HG02884 (cell line): ENCODE results near the gene TMEM225.
"Not testable (repeated sequence)": the region's sequence is repeated elsewhere in the genome, so short reads cannot be mapped to it uniquely, and the experiment has no call there.

Experiments
- ATAC-seq: cut with Tn5 transposase; IDR thresholded peaks from one replicate; pipeline ENCODE4 v1.9.1; 2021; ENCODE audit warnings: mild to moderate bottlenecking, moderate library complexity; ENCODE audit not compliant: unreplicated experiment

TMEM225 gene

GRCh38 chr11:123885570-123885969, at the start of gene TMEM225:
TMEM225 (minus strand) TSS chr11:123885670; CDS start chr11:123885425, 245 bp downstream.
- no peak for ATAC-seq

GRCh38 chr11:123924027-123924426, 38.6 kb upstream of the TMEM225 start:
- no peak for ATAC-seq

- no peak for ATAC-seq
Measured at GRCh38 chr11:123920943-123921342, 35.5 kb upstream of the TMEM225 start.

GRCh38 chr11:123905826-123906225, 20.4 kb upstream of the TMEM225 start:
- no peak for ATAC-seq

- ATAC-seq, result no peak
Measured at GRCh38 chr11:123904932-123905331, 19.5 kb upstream of the TMEM225 start.

GRCh38 chr11:123903932-123904331, 18.5 kb upstream of the TMEM225 start:
- peak; percentile 97 for ATAC-seq

GRCh38 chr11:123901867-123902266, 16.4 kb upstream of the TMEM225 start, which contains the start of gene OR8D4:
OR8D4 (plus strand) TSS chr11:123902167; CDS start chr11:123906432, 4,265 bp downstream.
- no peak for ATAC-seq

GRCh38 chr11:123899792-123900191, 14.3 kb upstream of the TMEM225 start:
- ATAC-seq, result no peak

- no peak for ATAC-seq
Measured at GRCh38 chr11:123892031-123892430, 6.6 kb upstream of the TMEM225 start.

GRCh38 chr11:123880912-123881311, 4.6 kb downstream of the TMEM225 start:
- ATAC-seq, result no peak

- not testable (repeated sequence) for ATAC-seq
Measured at GRCh38 chr11:123867795-123868194, 17.7 kb downstream of the TMEM225 start.

GRCh38 chr11:123865293-123865692, 20.2 kb downstream of the TMEM225 start:
- not testable (repeated sequence) for ATAC-seq

- no peak for ATAC-seq
Measured at GRCh38 chr11:123859731-123860130, 25.7 kb downstream of the TMEM225 start.

- no peak for ATAC-seq
Measured at GRCh38 chr11:123856444-123856843, 29.0 kb downstream of the TMEM225 start.

GRCh38 chr11:123853038-123853437, 32.4 kb downstream of the TMEM225 start:
- no peak for ATAC-seq

GRCh38 chr11:123852321-123852720, 33.1 kb downstream of the TMEM225 start:
- ATAC-seq, result no peak

- no peak for ATAC-seq
Measured at GRCh38 chr11:123851110-123851509, 34.4 kb downstream of the TMEM225 start.

- ATAC-seq, result no peak
Measured at GRCh38 chr11:123841174-123841573, 44.3 kb downstream of the TMEM225 start.

GRCh38 chr11:123839131-123839530, 46.3 kb downstream of the TMEM225 start:
- no peak for ATAC-seq

- no peak for ATAC-seq
Measured at GRCh38 chr11:123838659-123839058, 46.8 kb downstream of the TMEM225 start.

- ATAC-seq, result no peak
Measured at GRCh38 chr11:123838199-123838598, 47.3 kb downstream of the TMEM225 start.

- no peak for ATAC-seq
Measured at GRCh38 chr11:123833095-123833494, 52.4 kb downstream of the TMEM225 start.
